GM18511 (cell line): ENCODE data around the gene ICA1L.

ENCODE experiments used
- ATAC-seq: cut with Tn5 transposase; IDR thresholded peaks from one replicate; pipeline ENCODE4 v1.9.1; 2021; ENCODE audit warnings: mild to moderate bottlenecking, moderate library complexity; ENCODE audit not compliant: unreplicated experiment

The ICA1L gene

GRCh38 chr2:202749477-202749876 lies 122.1 kb downstream of the ICA1L start:
- ATAC-seq, result no peak

DNA sequence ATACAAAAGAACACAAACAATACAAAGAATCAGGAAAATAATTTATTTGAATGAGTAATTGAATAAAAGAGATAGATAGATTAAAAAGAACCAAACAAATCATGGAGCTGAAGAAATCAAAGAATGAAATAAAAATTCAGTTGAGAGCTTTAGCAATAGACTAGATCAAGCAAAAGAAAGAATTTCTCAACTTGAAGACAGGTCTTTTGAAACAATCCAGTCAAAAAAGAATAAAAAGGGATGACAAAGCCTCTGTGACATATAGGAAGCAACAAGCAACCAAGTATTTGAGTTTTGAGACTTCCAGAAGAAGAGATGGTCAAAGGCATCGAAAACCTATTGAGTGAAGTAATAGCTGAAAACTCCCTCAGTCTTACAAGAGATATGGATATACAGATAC lies 128.0 kb downstream of the ICA1L start:
- no peak for ATAC-seq

DNA sequence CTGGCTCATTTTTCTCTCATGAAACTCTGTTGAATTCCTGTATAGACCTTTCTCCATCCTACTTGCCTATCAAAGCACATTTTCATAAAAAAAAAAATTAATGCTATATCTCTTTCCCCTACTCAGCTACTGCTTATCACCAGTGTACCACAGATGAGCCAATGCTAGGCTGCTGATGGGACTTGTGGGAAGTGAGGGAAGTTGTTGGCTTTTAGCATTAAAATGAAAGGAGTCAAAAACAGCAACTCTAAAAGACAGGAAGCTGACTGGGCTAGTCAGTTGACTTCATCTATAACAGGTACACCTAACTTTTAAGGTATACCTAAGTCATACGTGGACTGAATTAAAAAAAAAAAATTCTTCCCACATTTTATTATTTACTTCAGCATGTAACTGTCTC lies 134.7 kb downstream of the ICA1L start:
- ATAC-seq, result no peak

GRCh38 chr2:202726070-202726469 lies 145.5 kb downstream of the ICA1L start:
- ATAC-seq, result no peak

DNA sequence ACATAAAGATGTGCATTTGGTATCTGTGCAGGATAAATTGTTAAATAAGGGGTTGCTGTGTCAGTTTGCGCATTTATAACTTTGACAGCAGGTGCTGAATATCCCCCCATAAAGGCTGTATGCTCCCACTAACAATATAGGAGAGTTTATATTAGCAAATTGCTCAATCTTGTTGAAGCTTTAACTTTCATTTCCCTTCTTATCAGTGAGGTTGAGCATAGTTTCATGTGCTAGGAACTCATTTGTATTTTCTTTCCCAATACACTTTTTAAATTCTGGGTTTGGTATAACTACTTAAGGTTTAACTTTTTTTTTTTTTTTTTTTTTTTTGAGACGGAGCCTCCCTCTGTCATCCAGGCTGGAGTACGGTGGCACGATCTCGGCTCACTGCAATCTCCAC lies 147.8 kb downstream of the ICA1L start:
- ATAC-seq, result no peak
